Measurements from ENCODE around the gene DTNBP1. TPM values are rescaled to one million over a fixed set of nuclear protein-coding genes. Genes with fewer than 3 reads are reported as not detected.

The DTNBP1 gene
- total RNA-seq, 6 donors from 2014 or later, result 16.2 to 33.5 (median 21.3) TPM

DNA sequence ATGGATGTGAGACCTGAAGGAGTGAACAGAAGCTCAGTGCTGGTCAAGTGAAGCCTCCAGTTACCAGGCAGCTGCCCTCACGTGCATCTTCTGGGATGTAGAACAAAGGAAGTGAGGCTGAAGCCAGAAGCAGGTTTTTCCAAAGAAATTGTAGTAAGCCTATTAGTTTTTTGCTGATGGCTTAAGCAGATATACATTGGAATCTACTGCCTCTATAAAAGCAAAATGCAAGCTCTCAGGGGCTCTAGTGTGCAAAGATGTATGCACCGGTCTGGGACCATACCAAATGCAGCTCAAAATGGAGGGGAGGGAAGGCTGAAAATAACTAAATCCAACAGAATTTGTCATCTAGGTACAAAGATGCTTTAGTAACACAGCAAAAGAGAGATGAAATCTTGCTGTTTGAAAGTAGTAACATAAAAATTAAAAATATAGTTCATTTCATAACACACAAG, 77.0 kb downstream of the DTNBP1 start:
- 84 to 91% methylated on average over 2 of the region's 2 CpGs for WGBS, 2 donors
- Histone ChIP-seq H3K4me3 (no peak overlapping the region), H3K27me3 (no peaks in the 10 kb centered on the region), H3K36me3 (no peaks in the 10 kb centered on the region), H3K9me3 (no peaks in the 10 kb centered on the region), H3K27ac (no peak overlapping the region), H3K4me1 (peaks cover 0 to 5% (median 0%) of the 10 kb centered on the region in 4 donors)
- no peak for DNase-seq
- no peak for ATAC-seq (ENCODE audit: low FRiP score in 2 of 2)
- no peak for TF ChIP-seq POLR2A (IDR thresholded peaks at IDR 0.05)

- TF ChIP-seq POLR2AphosphoS5 (IDR thresholded peaks at IDR 0.05) (no peak), EP300 (IDR thresholded peaks at IDR 0.05) (no peak), POLR2A (IDR thresholded peaks at IDR 0.05) (no peak), CTCF (IDR thresholded peaks at IDR 0.05) (no peak)
- no peak for ATAC-seq (ENCODE audit: low FRiP score in 2 of 2)
Observed at GRCh38 chr6:15582499-15582898, 80.3 kb downstream of the DTNBP1 start.

DNA sequence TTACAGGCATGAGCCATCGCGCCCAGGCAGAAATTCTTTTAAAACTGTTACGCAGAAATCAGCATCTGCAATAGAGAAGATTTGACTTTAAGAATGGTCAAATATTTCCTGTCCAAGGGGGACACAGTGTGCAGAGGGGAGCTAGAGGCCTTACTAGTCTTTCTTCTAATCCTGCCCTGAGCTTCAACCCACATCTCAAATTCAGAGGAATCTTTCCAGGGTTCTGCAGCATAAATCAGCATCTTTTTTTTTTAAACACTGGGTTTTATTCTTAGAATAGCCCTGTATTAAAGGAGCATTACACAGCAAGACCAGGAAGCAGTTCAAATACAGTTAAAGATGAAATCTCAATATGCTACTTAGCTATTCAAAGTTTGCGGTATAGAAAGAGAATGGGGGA, 81.1 kb downstream of the DTNBP1 start:
- 97 to 99% methylated on average over 4 of the region's 4 CpGs for WGBS, 2 donors
- TF ChIP-seq CTCF (IDR thresholded peaks at IDR 0.05) (no peak), POLR2A (IDR thresholded peaks at IDR 0.05) (no peak), POLR2AphosphoS5 (IDR thresholded peaks at IDR 0.05) (no peak), EP300 (IDR thresholded peaks at IDR 0.05) (no peak)
- Histone ChIP-seq H3K4me1 (peaks cover 0 to 7% (median 3%) of the 10 kb centered on the region in 4 donors), H3K36me3 (no peaks in the 10 kb centered on the region), H3K27ac (no peak overlapping the region), H3K9me3 (no peaks in the 10 kb centered on the region), H3K27me3 (no peaks in the 10 kb centered on the region), H3K4me3 (no peak overlapping the region)
- no peak for DNase-seq
- ATAC-seq (ENCODE audit: low FRiP score in 2 of 2), result no peak

More at GRCh38 chr6:15582499-15582898, 80.3 kb downstream of the DTNBP1 start:
- WGBS, 2 donors, result 71 to 76% methylated on average over 1 of the region's 1 CpG
- Histone ChIP-seq H3K4me1 (peaks cover 0 to 6% (median 3%) of the 10 kb centered on the region in 4 donors), H3K36me3 (no peaks in the 10 kb centered on the region), H3K27ac (no peak overlapping the region), H3K27me3 (no peaks in the 10 kb centered on the region), H3K4me3 (no peak overlapping the region), H3K9me3 (no peaks in the 10 kb centered on the region)
- DNase-seq, result no peak

- 77 to 81% methylated on average over 2 of the region's 2 CpGs for WGBS, 2 donors
- no peak for DNase-seq
- Histone ChIP-seq H3K36me3 (no peaks in the 10 kb centered on the region), H3K9me3 (no peaks in the 10 kb centered on the region), H3K4me3 (no peak overlapping the region), H3K4me1 (peaks cover 0 to 7% (median 3%) of the 10 kb centered on the region in 4 donors), H3K27ac (no peak overlapping the region), H3K27me3 (no peaks in the 10 kb centered on the region)
- ATAC-seq (ENCODE audit: low FRiP score in 2 of 2), result no peak
- TF ChIP-seq POLR2AphosphoS5 (IDR thresholded peaks at IDR 0.05), result no peak
- TF ChIP-seq EP300 (IDR thresholded peaks at IDR 0.05), result no peak
- TF ChIP-seq POLR2A (IDR thresholded peaks at IDR 0.05), result no peak
- TF ChIP-seq CTCF (IDR thresholded peaks at IDR 0.05), result no peak
Observed at GRCh38 chr6:15580326-15580725, 82.5 kb downstream of the DTNBP1 start.

GRCh38 chr6:15578716-15579391, 84.0 kb downstream of the DTNBP1 start:
- peaks cover 0 to 7% (median 3%) of the 10 kb centered on the region in 4 donors for H3K4me1 ChIP-seq
- WGBS, 2 donors, result 93 to 96% methylated on average over 3 of the region's 3 CpGs

More at GRCh38 chr6:15578716-15579391, 84.0 kb downstream of the DTNBP1 start:
- ATAC-seq (ENCODE audit: low FRiP score in 2 of 2) (no peak), DNase-seq (no peak)
- Histone ChIP-seq H3K4me3 (no peak overlapping the region), H3K27me3 (no peaks in the 10 kb centered on the region), H3K9me3 (no peaks in the 10 kb centered on the region), H3K36me3 (no peaks in the 10 kb centered on the region), H3K27ac (no peak overlapping the region)
- TF ChIP-seq POLR2AphosphoS5 (IDR thresholded peaks at IDR 0.05) (no peak), POLR2A (IDR thresholded peaks at IDR 0.05) (no peak), CTCF (IDR thresholded peaks at IDR 0.05) (no peak), EP300 (IDR thresholded peaks at IDR 0.05) (no peak)
